ENCODE results near the gene UQCC3. TPM values are rescaled to one million over a fixed set of nuclear protein-coding genes. Genes with fewer than 3 reads are reported as not detected.

The UQCC3 gene
- total and polyA plus RNA-seq, 9 of the 15 experiments (the other 6 are each of a cell fraction or from before 2014, with no cell fraction given) = 3.3 to 44.3 (median 8.0) TPM

- TF ChIP-seq ZFP30 (CRISPR knock-in tag; IDR thresholded peaks at IDR 0.05; ENCODE audit: borderline replicate concordance) (no peak), CBFB (CRISPR knock-in tag; IDR thresholded peaks at IDR 0.05) (peak; percentile 83), ZKSCAN1 (IDR thresholded peaks at IDR 0.05; ENCODE audit: low read depth, low read length) (peak; percentile 67; the same call in 1 of the 2 replicates), NEUROD1 (IDR thresholded peaks at IDR 0.05; ENCODE audit: borderline replicate concordance, low read depth, low read length, partially characterized antibody) (peak; percentile 56), SMARCA5 (IDR thresholded peaks at IDR 0.05) (no peak), SUPT5H (IDR thresholded peaks at IDR 0.05) (peak; percentile 85), KDM5B (IDR thresholded peaks at IDR 0.05; ENCODE audit: insufficient replicate concordance, low read depth, low read length) (peak; percentile 75), HDAC2 (IDR thresholded peaks at IDR 0.05) (peak; percentile 46; the same call in 1 of the 2 replicates), CREM (IDR thresholded peaks at IDR 0.05; ENCODE audit: low read depth) (peak; percentile 73), NELFE (IDR thresholded peaks at IDR 0.05; ENCODE audit: insufficient read depth, insufficient read length) (no peak), MTA3 (IDR thresholded peaks at IDR 0.05; ENCODE audit: borderline replicate concordance) (peak; percentile 99), ELF2 (CRISPR knock-in tag; IDR thresholded peaks at IDR 0.05) (peak; percentile 90), ZNF75A (CRISPR knock-in tag; IDR thresholded peaks at IDR 0.05) (no peak), ZNF695 (CRISPR knock-in tag; IDR thresholded peaks at IDR 0.05) (no peak), TOE1 (IDR thresholded peaks at IDR 0.05; ENCODE audit: borderline replicate concordance) (peak; percentile 97), TOE1 (CRISPR knock-in tag; IDR thresholded peaks at IDR 0.05; ENCODE audit: borderline replicate concordance, low read depth) (no peak), HES1 (IDR thresholded peaks at IDR 0.05; ENCODE audit: low read depth) (no peak), RBM34 (IDR thresholded peaks at IDR 0.05; ENCODE audit: borderline replicate concordance, insufficient read depth, low read length) (no peak), CBX1 (IDR thresholded peaks at IDR 0.05; ENCODE audit: low read depth) (peak; percentile 76; the same call in 1 of the 2 replicates), KLF6 (CRISPR knock-in tag; IDR thresholded peaks at IDR 0.05; ENCODE audit: borderline replicate concordance) (0 out of 2 replicates have a peak, but pooled peaks have one; percentile 29), XRCC5 (IDR thresholded peaks at IDR 0.05; ENCODE audit: low read depth, low read length) (peak; percentile 59; the same call in 1 of the 2 replicates), USF2 (CRISPR knock-in tag; IDR thresholded peaks at IDR 0.05) (peak; percentile 99), ZNF12 (CRISPR knock-in tag; IDR thresholded peaks at IDR 0.05) (peak; percentile 64; the same call in 1 of the 2 replicates), ZBTB2 (IDR thresholded peaks at IDR 0.05) (peak; percentile 50; the same call in 1 of the 2 replicates), MAZ (CRISPR knock-in tag; conservative IDR thresholded peaks at IDR 0.05 in 1 of 2, IDR thresholded peaks at IDR 0.05 in 1 of 2) (peak; percentile 56 to 69; a peak in 3 of 4 replicates)
Observed at GRCh38 chr11:62678770-62679696, 7.6 kb downstream of the UQCC3 start, which contains the start of gene UBXN1 (continued).
